Measurements from ENCODE around the gene ITGB5. TPM values are rescaled to one million over a fixed set of nuclear protein-coding genes. Genes with fewer than 3 reads are reported as not detected.

Gene ITGB5
- total RNA-seq, 1 experiment from 2014 or later: 85.3 TPM

Other genes starting within 250 kb of the ITGB5 start
- gene UMPS, start 156.9 kb downstream of the ITGB5 start, total RNA-seq (2014; rRNA removed; shearing (Covaris generic)): 50.4 and 62.9 TPM in 2 replicates
- gene MUC13, start 47.4 kb upstream of the ITGB5 start, total RNA-seq (2014; rRNA removed; shearing (Covaris generic)): not detected in 2 replicates
- 23.3 and 23.9 TPM in 2 replicates for gene HEG1, start 168.6 kb upstream of the ITGB5 start, total RNA-seq (2014; rRNA removed; shearing (Covaris generic))

Data from SJCRH30 (cell line).